ENCODE data around the gene DDB1. TPM values are rescaled to one million over a fixed set of nuclear protein-coding genes. Genes with fewer than 3 reads are reported as not detected.
A peak's percentile ranks its signal among the peaks of the same experiment; 100 is the strongest.

The DDB1 gene
- total and polyA plus RNA-seq, 9 of the 15 experiments (the other 6 are each of a cell fraction or from before 2014, with no cell fraction given), result 172 to 361 (median 266) TPM

- TF ChIP-seq CTCFL (IDR thresholded peaks at IDR 0.05; ENCODE audit: borderline replicate concordance, insufficient read depth, low read depth, low read length, poor library complexity, severe bottlenecking) (no peak), PTBP1 (IDR thresholded peaks at IDR 0.05; ENCODE audit: low read depth, low read length) (no peak), ZNF124 (CRISPR knock-in tag; IDR thresholded peaks at IDR 0.05) (no peak), RB1 (IDR thresholded peaks at IDR 0.05; ENCODE audit: low read depth) (peak; percentile 72), ZNF780A (CRISPR knock-in tag; IDR thresholded peaks at IDR 0.05) (no peak), CHD4 (IDR thresholded peaks at IDR 0.05; ENCODE audit: insufficient read depth, insufficient replicate concordance, low read depth, low read length, poor library complexity, severe bottlenecking) (no peak), FIP1L1 (IDR thresholded peaks at IDR 0.05; ENCODE audit: low read depth, low read length, poor library complexity, severe bottlenecking) (peak; percentile 94), NELFE (IDR thresholded peaks at IDR 0.05; ENCODE audit: insufficient read depth, insufficient read length) (no peak), ZBTB5 (IDR thresholded peaks at IDR 0.05) (no peak), ZNF77 (CRISPR knock-in tag; IDR thresholded peaks at IDR 0.05) (no peak), TBL1XR1 (IDR thresholded peaks at IDR 0.05; ENCODE audit: low read length in 2 of 2) (0 out of 4 replicates have a peak, but pooled peaks have one; percentile 22 to 57), HCFC1 (IDR thresholded peaks at IDR 0.05; ENCODE audit: low read depth, low read length) (peak; percentile 73), PHB (CRISPR knock-in tag; IDR thresholded peaks at IDR 0.05) (no peak), ZFPM2 (CRISPR knock-in tag; IDR thresholded peaks at IDR 0.05) (no peak), ZNF316 (IDR thresholded peaks at IDR 0.05) (no peak), ELK3 (CRISPR knock-in tag; IDR thresholded peaks at IDR 0.05) (no peak), BRCA1 (IDR thresholded peaks at IDR 0.05) (no peak), BRCA1 (CRISPR knock-in tag; IDR thresholded peaks at IDR 0.05) (no peak), MTA3 (IDR thresholded peaks at IDR 0.05; ENCODE audit: borderline replicate concordance) (no peak; the same call in 1 of the 2 replicates)
Observed at GRCh38 chr11:61361741-61362541, 29.0 kb upstream of the DDB1 start, which contains the start of the genes CYB561A3 and TMEM138 (continued).
